Measurements from ENCODE around the gene PDE6A. TPM values are rescaled to one million over a fixed set of nuclear protein-coding genes. Genes with fewer than 3 reads are reported as not detected.

The PDE6A gene
- total RNA-seq, 2 experiments from 2014 or later: not detected

DNA sequence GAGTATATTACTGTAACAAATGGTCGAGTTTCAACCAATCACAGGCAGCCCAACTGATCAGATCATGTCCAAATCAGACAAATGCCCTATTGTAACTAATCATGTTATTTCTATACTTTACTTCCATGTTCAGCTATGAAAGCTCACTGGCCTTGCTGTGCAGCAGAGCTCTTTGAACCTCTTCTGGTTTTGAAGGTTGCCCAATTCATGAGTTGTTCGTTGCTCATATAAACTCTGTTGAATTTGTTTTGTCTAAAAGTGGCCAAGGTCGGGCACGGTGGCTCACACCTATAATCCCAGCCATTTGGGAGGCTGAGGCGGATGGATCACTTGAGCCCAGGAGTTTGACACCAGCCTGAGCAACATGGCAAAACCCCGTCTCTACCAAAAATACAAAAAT, 21.6 kb downstream of the PDE6A start:
- Histone ChIP-seq H3K79me2 (ENCODE audit: insufficient read depth, low read depth, low read length) (no peaks in the 10 kb centered on the region), H3K4me3 (ENCODE audit: low read depth, low read length, poor library complexity, severe bottlenecking) (no peak overlapping the region), H3K4me1 (ENCODE audit: insufficient read depth, low read length, poor library complexity, severe bottlenecking) (no peaks in the 10 kb centered on the region), H2AFZ (ENCODE audit: low read length) (no peak overlapping the region), H3K9me2 (ENCODE audit: insufficient read depth, low read length) (no peaks in the 10 kb centered on the region), H4K20me1 (ENCODE audit: insufficient read depth, low read length) (no peaks in the 10 kb centered on the region), H3K4me2 (ENCODE audit: low read length) (no peak overlapping the region), H3K9me3 (ENCODE audit: low read length) (no peaks in the 10 kb centered on the region), H3K27ac (ENCODE audit: low read depth, low read length, poor library complexity, severe bottlenecking) (no peak overlapping the region), H3K36me3 (ENCODE audit: insufficient read depth, low read length) (no peaks in the 10 kb centered on the region)
- ChIA-PET POLR2A (no interaction called here), CTCF (ENCODE audit: unreplicated experiment) (no interaction called here)
- intact Hi-C loops (cut with micrococcal nuclease; ENCODE audit: unreplicated experiment): no loop called here
- no TSS peak for BruUV-seq (replicated peaks)
- TF ChIP-seq EZH2phosphoT487 (IDR thresholded peaks at IDR 0.05; ENCODE audit: borderline replicate concordance, low read depth, low read length): no peak
- TF ChIP-seq, protein P1, sequence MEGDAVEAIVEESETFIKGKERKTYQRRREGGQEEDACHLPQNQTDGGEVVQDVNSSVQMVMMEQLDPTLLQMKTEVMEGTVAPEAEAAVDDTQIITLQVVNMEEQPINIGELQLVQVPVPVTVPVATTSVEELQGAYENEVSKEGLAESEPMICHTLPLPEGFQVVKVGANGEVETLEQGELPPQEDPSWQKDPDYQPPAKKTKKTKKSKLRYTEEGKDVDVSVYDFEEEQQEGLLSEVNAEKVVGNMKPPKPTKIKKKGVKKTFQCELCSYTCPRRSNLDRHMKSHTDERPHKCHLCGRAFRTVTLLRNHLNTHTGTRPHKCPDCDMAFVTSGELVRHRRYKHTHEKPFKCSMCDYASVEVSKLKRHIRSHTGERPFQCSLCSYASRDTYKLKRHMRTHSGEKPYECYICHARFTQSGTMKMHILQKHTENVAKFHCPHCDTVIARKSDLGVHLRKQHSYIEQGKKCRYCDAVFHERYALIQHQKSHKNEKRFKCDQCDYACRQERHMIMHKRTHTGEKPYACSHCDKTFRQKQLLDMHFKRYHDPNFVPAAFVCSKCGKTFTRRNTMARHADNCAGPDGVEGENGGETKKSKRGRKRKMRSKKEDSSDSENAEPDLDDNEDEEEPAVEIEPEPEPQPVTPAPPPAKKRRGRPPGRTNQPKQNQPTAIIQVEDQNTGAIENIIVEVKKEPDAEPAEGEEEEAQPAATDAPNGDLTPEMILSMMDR (conservative IDR thresholded peaks at IDR 0.05; ENCODE audit: low read length): no peak
- no peak for DNase-seq (ENCODE audit: low spot score)

DNA sequence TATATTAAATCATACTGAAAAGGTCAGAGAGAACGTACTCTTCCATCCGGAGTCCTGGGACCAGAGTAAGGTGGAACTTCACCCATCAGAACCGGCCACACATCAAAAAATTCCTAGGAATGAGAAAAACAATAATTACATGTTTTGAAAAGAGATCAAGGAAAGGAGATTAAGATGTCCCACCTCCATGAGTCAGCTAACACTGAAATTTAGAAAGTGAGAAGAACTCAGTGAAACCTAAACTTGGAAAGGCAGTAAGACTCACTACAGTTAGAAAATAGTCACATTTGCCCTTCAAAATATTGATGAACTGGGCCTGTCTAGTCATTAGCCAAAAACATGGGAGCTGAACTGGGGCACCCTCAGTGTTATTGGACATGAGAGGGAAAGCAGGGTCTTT, 23.0 kb downstream of the PDE6A start:
- Histone ChIP-seq H2AFZ (ENCODE audit: low read length) (no peak overlapping the region), H3K9me3 (ENCODE audit: low read length) (no peaks in the 10 kb centered on the region), H3K4me1 (ENCODE audit: insufficient read depth, low read length, poor library complexity, severe bottlenecking) (no peaks in the 10 kb centered on the region), H3K4me2 (ENCODE audit: low read length) (no peak overlapping the region), H4K20me1 (ENCODE audit: insufficient read depth, low read length) (no peaks in the 10 kb centered on the region), H3K36me3 (ENCODE audit: insufficient read depth, low read length) (no peaks in the 10 kb centered on the region), H3K9me2 (ENCODE audit: insufficient read depth, low read length) (no peaks in the 10 kb centered on the region), H3K4me3 (ENCODE audit: low read depth, low read length, poor library complexity, severe bottlenecking) (no peak overlapping the region), H3K27ac (ENCODE audit: low read depth, low read length, poor library complexity, severe bottlenecking) (no peak overlapping the region), H3K79me2 (ENCODE audit: insufficient read depth, low read depth, low read length) (no peaks in the 10 kb centered on the region)
- ChIA-PET POLR2A (no interaction called here), CTCF (ENCODE audit: unreplicated experiment) (no interaction called here)
- TF ChIP-seq, protein P1 (conservative IDR thresholded peaks at IDR 0.05; ENCODE audit: low read length): no peak
- no peak for TF ChIP-seq EZH2phosphoT487 (IDR thresholded peaks at IDR 0.05; ENCODE audit: borderline replicate concordance, low read depth, low read length)
- no peak for DNase-seq (ENCODE audit: low spot score)
- intact Hi-C loops (cut with micrococcal nuclease; ENCODE audit: unreplicated experiment): no loop called here
- BruUV-seq (replicated peaks): no TSS peak

DNA sequence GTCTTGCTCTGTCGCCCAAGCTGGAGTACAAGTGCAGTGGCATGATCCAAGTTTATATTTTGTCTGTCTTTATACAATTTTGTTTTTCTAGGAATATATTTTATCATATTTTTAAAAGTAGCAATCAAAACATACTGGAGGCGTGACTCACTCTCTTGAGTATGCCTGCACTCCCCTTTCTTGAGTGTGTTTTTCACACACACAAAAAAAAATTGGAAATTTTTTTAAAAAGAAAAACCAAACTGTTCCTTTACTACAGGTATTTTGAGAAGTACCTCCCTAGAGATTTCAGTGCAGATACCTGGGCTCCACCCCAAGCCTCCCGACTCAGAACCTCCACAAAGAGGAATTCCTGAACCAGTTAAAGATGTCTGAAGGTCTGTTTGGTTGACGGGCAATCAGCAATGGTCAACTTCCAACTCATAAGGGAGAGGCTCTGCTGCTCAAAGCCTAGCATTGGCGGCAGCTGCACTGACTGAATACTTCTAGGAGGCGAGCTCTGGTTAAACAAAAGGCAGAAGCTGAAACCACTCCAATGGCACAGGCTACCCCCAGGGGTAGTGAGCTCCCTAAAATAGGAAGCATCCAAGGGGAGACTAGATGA, 27.4 kb downstream of the PDE6A start:
- no peak overlapping the region for H3K4me2 ChIP-seq (ENCODE audit: low read length)
- peaks cover 7% of the 10 kb centered on the region for H3K4me1 ChIP-seq (ENCODE audit: insufficient read depth, low read length, poor library complexity, severe bottlenecking)
- no peaks in the 10 kb centered on the region for H3K9me3 ChIP-seq (ENCODE audit: low read length)
- TF ChIP-seq EZH2phosphoT487 (IDR thresholded peaks at IDR 0.05; ENCODE audit: borderline replicate concordance, low read depth, low read length): no peak
- TF ChIP-seq, protein P1 (conservative IDR thresholded peaks at IDR 0.05; ENCODE audit: low read length): no peak
- intact Hi-C loops (cut with micrococcal nuclease; ENCODE audit: unreplicated experiment): no loop called here
- no peak overlapping the region for H3K27ac ChIP-seq (ENCODE audit: low read depth, low read length, poor library complexity, severe bottlenecking)
- ChIA-PET POLR2A (no interaction called here), CTCF (ENCODE audit: unreplicated experiment) (no interaction called here)
- H3K4me3 ChIP-seq (ENCODE audit: low read depth, low read length, poor library complexity, severe bottlenecking): no peak overlapping the region
- BruUV-seq (replicated peaks): no TSS peak
- no peak for DNase-seq (ENCODE audit: low spot score)
- no peaks in the 10 kb centered on the region for H3K9me2 ChIP-seq (ENCODE audit: insufficient read depth, low read length)
- no peaks in the 10 kb centered on the region for H3K36me3 ChIP-seq (ENCODE audit: insufficient read depth, low read length)
- no peaks in the 10 kb centered on the region for H3K79me2 ChIP-seq (ENCODE audit: insufficient read depth, low read depth, low read length)
- no peaks in the 10 kb centered on the region for H4K20me1 ChIP-seq (ENCODE audit: insufficient read depth, low read length)
- H2AFZ ChIP-seq (ENCODE audit: low read length): no peak overlapping the region

Measured in OCI-LY7 (cell line).